ENCODE measurements around the gene MTARC2. TPM values are rescaled to one million over a fixed set of nuclear protein-coding genes. Genes with fewer than 3 reads are reported as not detected.
A peak's percentile ranks its signal among the peaks of the same experiment; 100 is the strongest.

The MTARC2 gene
- total and polyA plus RNA-seq, 2 of the 4 experiments (the other 2 are of a cell fraction) = 0.36 to 2.6 TPM

- H2BK15ac ChIP-seq (ENCODE audit: low read depth, low read length) = no peak overlapping the region
- H2AK9ac ChIP-seq (replicated peaks; ENCODE audit: low read depth, low read length, poor library complexity) = no peak overlapping the region
- no peak overlapping the region for H4K8ac ChIP-seq (ENCODE audit: low read depth in 2 of 2, low read length in 2 of 2)
- H3K9ac ChIP-seq (ENCODE audit: low read depth, low read length) = no peak overlapping the region
- no CpG with 5 or more reads among the region's 8 CpGs for WGBS, 2 experiments (ENCODE audit: extremely low coverage in 2 of 2, insufficient read length in 1 of 2)
- H3K23ac ChIP-seq (ENCODE audit: low read depth, low read length) = no peak overlapping the region
- H3K56ac ChIP-seq (ENCODE audit: extremely low read depth, insufficient read depth, low read length) = no peak overlapping the region
- dilution Hi-C loops (cut with HindIII; ENCODE audit: low sequenced_read_pairs, unreplicated experiment) (no loop called here), intact Hi-C loops (cut with micrococcal nuclease) (loop anchor here (1.0 to 10.0 kb wide), 4 partner anchors 251 to 938 kb away; partner anchors contain the start of gene MARK1), in situ Hi-C loops (cut with MboI; ENCODE audit: low sequenced_read_pairs) (loop anchor here (5.0 to 10.0 kb wide), 2 partner anchors 88 to 481 kb away; no protein-coding TSS in a partner anchor)
- no peak for DNase-seq
- H3K9me3 ChIP-seq (ENCODE audit: control insufficient read depth, insufficient read depth, low read length) = no peaks in the 10 kb centered on the region
- ChIA-PET CTCF (interaction anchor here (0.6 to 3.0 kb wide), 7 partner anchors 11 to 588 kb away, joined by 3 to 19 read pairs (median 6); partner anchors contain the start of genes MTARC1 and MTARC2), POLR2A (ENCODE audit: unreplicated experiment) (no interaction called here)
- no peak overlapping the region for H2AFZ ChIP-seq (replicated peaks; ENCODE audit: low read length, poor library complexity)
- 0 out of 2 replicates have a peak, but pooled peaks cover 3% of the 10 kb centered on the region for H4K20me1 ChIP-seq (ENCODE audit: insufficient read depth, low read length)
- no peak overlapping the region for H3K14ac ChIP-seq (replicated peaks; ENCODE audit: low read depth, low read length)
- H3K4ac ChIP-seq (ENCODE audit: low read depth, low read length) = no peak overlapping the region
- H3K79me1 ChIP-seq (ENCODE audit: low read depth in 1 of 2, low read length in 2 of 2) = no peaks in the 10 kb centered on the region
- H3K36me3 ChIP-seq (ENCODE audit: control insufficient read depth, insufficient read depth, low read length) = peaks cover under 1% of the 10 kb centered on the region; the same call in 1 of the 2 replicates
- TF ChIP-seq SMC3 (IDR thresholded peaks at IDR 0.05; ENCODE audit: low read depth, low read length) = peak; percentile 29
- peak; percentile 62 for TF ChIP-seq CTCF (conservative IDR thresholded peaks at IDR 0.05; ENCODE audit: low read depth, low read length)
- TF ChIP-seq MAFK (IDR thresholded peaks at IDR 0.05; ENCODE audit: low read depth, low read length) = no peak
- TF ChIP-seq RCOR1 (IDR thresholded peaks at IDR 0.05; ENCODE audit: insufficient replicate concordance, low read length) = no peak
- H4K5ac ChIP-seq (ENCODE audit: low read depth, low read length) = no peak overlapping the region
- H3K4me2 ChIP-seq (ENCODE audit: low read depth, low read length) = no peak overlapping the region
- no peak overlapping the region for H4K91ac ChIP-seq (ENCODE audit: insufficient read depth, low read depth, low read length)
- H3K27me3 ChIP-seq (ENCODE audit: control insufficient read depth, insufficient read depth, low read length) = no peaks in the 10 kb centered on the region
- H3K18ac ChIP-seq (ENCODE audit: low read depth, low read length) = no peak overlapping the region
- BruUV-seq (replicated peaks) = no TSS peak
- H2BK20ac ChIP-seq (ENCODE audit: low read depth, low read length) = no peak overlapping the region
- ATAC-seq (ENCODE audit: low read depth) = peak; percentile 45; the same call in 1 of the 2 replicates
- H3K4me1 ChIP-seq (ENCODE audit: control insufficient read depth, insufficient read depth, low read length) = no peaks in the 10 kb centered on the region
- H3K4me3 ChIP-seq (ENCODE audit: insufficient read depth, low read depth, low read length) = no peak overlapping the region
- no peak overlapping the region for H2AK5ac ChIP-seq (ENCODE audit: low read depth, low read length)
- H3K27ac ChIP-seq (ENCODE audit: insufficient read depth, low read length) = no peak overlapping the region
- no peaks in the 10 kb centered on the region for H3K9me1 ChIP-seq (ENCODE audit: insufficient read depth, low read length)
- H2BK120ac ChIP-seq (ENCODE audit: low read depth, low read length) = no peak overlapping the region
- no peak overlapping the region for H2BK5ac ChIP-seq (ENCODE audit: low read depth, low read length, poor library complexity, severe bottlenecking)
Observed at GRCh38 chr1:220775240-220775853, 27.2 kb downstream of the MTARC2 start.
